BJ (cell line): ENCODE measurements around the gene LAG3. TPM values are rescaled to one million over a fixed set of nuclear protein-coding genes. Genes with fewer than 3 reads are reported as not detected.

Source experiments
- CTCF ChIA-PET: fragments of 350-600 bp; formaldehyde crosslinking; extraction: SDS; loops from one replicate; lab custom pipeline; 2021; ENCODE audit warnings: antibody characterized with exemption, inconsistent platforms; lab: Yijun Ruan, JAX
- POLR2A ChIA-PET: fragments of 300-600 bp; sonication (Branson Sonifier 250); formaldehyde crosslinking; extraction: SDS; loops from one replicate; lab custom pipeline; 2021; ENCODE audit warnings: antibody characterized with exemption; lab: Charles Lee
- DNase-seq: peaks from one replicate; pipeline ENCODE4 v3.0.0-alpha.2; 2011; ENCODE audit warnings: low read depth
- H3K27me3 ChIP-seq: 2 replicates; pipeline ENCODE4 v1.6.0; 2011; ENCODE audit warnings: low read length; ENCODE audit not compliant: control insufficient read depth, insufficient read depth
- H3K36me3 ChIP-seq: 2 replicates; pipeline ENCODE4 v1.5.1; 2011; ENCODE audit warnings: low read length; ENCODE audit not compliant: control insufficient read depth, insufficient read depth
- H3K4me3 ChIP-seq: 2 replicates; pipeline ENCODE4 v1.5.1; 2011; ENCODE audit warnings: low read depth, mild to moderate bottlenecking, control low read depth, low read length
- CTCF ChIP-seq: IDR thresholded peaks from 2 replicates; pipeline ENCODE4 v1.5.1; 2011; ENCODE audit warnings: low read depth, mild to moderate bottlenecking, control low read depth, inconsistent platforms, low read length, moderate library complexity; ENCODE audit not compliant: insufficient read depth
- polyA plus RNA-seq: library from polyadenylated mRNA; depleted of rRNA; stranded (reverse); fragments of >200 nt; gene quantifications from 2 replicates; pipeline ENCODE4 v1.2.3, GENCODE V29; 2011

Gene LAG3
- polyA plus RNA-seq, 1 experiment: 0.50 TPM

GRCh38 chr12:6758506-6759095, 13.7 kb upstream of the LAG3 start:
- no peaks in the 10 kb centered on the region for H3K27me3 ChIP-seq
- TF ChIP-seq CTCF: no peak
- CTCF ChIA-PET: interaction anchor here (2.0 to 13.4 kb wide), 2 partner anchors 8 to 20 kb away, joined by 5 to 222 read pairs; partner anchors contain the start of genes LAG3 and PTMS
- no peak overlapping the region for H3K4me3 ChIP-seq
- DNase-seq: no peak
- POLR2A ChIA-PET: no interaction called here
- no peaks in the 10 kb centered on the region for H3K36me3 ChIP-seq

- CTCF ChIA-PET: interaction anchor here (0.6 to 13.4 kb wide), 4 partner anchors 19 to 69 kb away, joined by 3 to 222 read pairs (median 6); partner anchors contain the start of genes LAG3 and P3H3
- Histone ChIP-seq H3K27me3 (no peaks in the 10 kb centered on the region), H3K36me3 (no peaks in the 10 kb centered on the region), H3K4me3 (no peak overlapping the region)
- TF ChIP-seq CTCF: no peak
- no peak for DNase-seq
- POLR2A ChIA-PET: interaction anchor here (0.5 kb wide), 1 partner anchor 355 kb away, joined by 3 read pairs; no protein-coding TSS in a partner anchor
Observed at GRCh38 chr12:6759741-6760140, 12.6 kb upstream of the LAG3 start.

DNA sequence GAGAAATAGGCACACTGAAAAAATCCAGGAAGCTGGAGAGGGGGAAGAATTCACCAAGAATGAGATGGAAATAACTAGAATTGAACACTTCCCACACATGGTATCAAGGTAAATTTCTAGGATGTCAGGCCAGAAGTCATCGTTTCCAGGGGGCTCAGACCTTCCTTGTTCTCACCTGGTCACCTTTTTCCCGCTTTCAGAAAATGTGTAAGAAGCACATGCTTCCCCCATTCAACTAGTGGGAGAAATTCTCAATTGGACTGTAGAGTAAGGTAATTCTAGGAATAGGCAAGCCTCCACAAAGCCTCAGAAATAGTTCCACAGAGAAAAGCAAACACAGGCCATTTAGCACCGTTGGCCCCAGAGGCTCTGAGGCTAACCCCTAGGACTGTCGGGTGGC, 8.9 kb upstream of the LAG3 start:
- DNase-seq: no peak
- H3K36me3 ChIP-seq: no peaks in the 10 kb centered on the region
- TF ChIP-seq CTCF: no peak
- POLR2A ChIA-PET: interaction anchor here (0.6 kb wide), 1 partner anchor 114 kb away, joined by 5 read pairs; no protein-coding TSS in a partner anchor
- CTCF ChIA-PET: interaction anchor here (0.9 to 13.4 kb wide), 4 partner anchors 10 to 64 kb away, joined by 3 to 222 read pairs (median 18); partner anchors contain the start of genes LAG3 and MLF2
- H3K27me3 ChIP-seq: no peaks in the 10 kb centered on the region
- peak overlapping the region; percentile 24 for H3K4me3 ChIP-seq

- no peak for TF ChIP-seq CTCF
- ChIA-PET POLR2A (interaction anchor here (1.5 kb wide), 1 partner anchor 13 kb away, joined by 3 read pairs; no protein-coding TSS in a partner anchor), CTCF (interaction anchor here (0.9 to 13.4 kb wide), 5 partner anchors 11 to 63 kb away, joined by 3 to 222 read pairs (median 32); partner anchors contain the start of genes LAG3 and MLF2)
- no peaks in the 10 kb centered on the region for H3K27me3 ChIP-seq
- DNase-seq: peak; percentile 98
- peak overlapping the region; percentile 24 for H3K4me3 ChIP-seq
- no peaks in the 10 kb centered on the region for H3K36me3 ChIP-seq
Observed at GRCh38 chr12:6764011-6764828, 8.1 kb upstream of the LAG3 start.
